Transverse colon (tissue), 4 donors: ENCODE results near the gene FGD5. TPM values are rescaled to one million over a fixed set of nuclear protein-coding genes. Genes with fewer than 3 reads are reported as not detected.

Source experiments
- DNase-seq: peaks from one replicate; pipeline ENCODE4 v3.0.0-alpha.2; 2019
- H3K27ac ChIP-seq, 4 donors: fragments of 200-600 bp; sonication (generic); 2 replicates each; pipeline ENCODE4 v1.5.1; 2016 to 2018; ENCODE audit warnings: inconsistent platforms in 4 of 4
- H3K27me3 ChIP-seq: fragments of 200-600 bp; sonication (generic); 2 replicates; pipeline ENCODE4 v1.5.1; 2017; ENCODE audit warnings: inconsistent platforms
- H3K36me3 ChIP-seq, 4 donors: fragments of 200-600 bp; sonication (generic); 2 replicates each; pipeline ENCODE4 v1.5.1; 2017 to 2019; ENCODE audit warnings: inconsistent platforms in 4 of 4
- H3K4me1 ChIP-seq, 4 donors: fragments of 200-600 bp; sonication (generic); 2 replicates each; pipeline ENCODE4 v1.5.1; 2017 to 2020; ENCODE audit warnings: inconsistent platforms in 4 of 4
- H3K4me3 ChIP-seq, 4 donors: fragments of 200-600 bp; sonication (generic); 1 replicate in 1 of 4; 2 replicates in 3 of 4; pipeline versions ENCODE4 v1.5.1 to v1.6.1; 2017 to 2019; ENCODE audit warnings: inconsistent platforms in 4 of 4
- H3K9me3 ChIP-seq, 2 donors: fragments of 200-600 bp; sonication (generic); 2 replicates each; pipeline ENCODE4 v1.5.1; 2017 to 2019; ENCODE audit warnings: inconsistent platforms in 2 of 2
- CTCF ChIP-seq, 5 experiments: fragments of 200-600 bp in 3 of 5; fragments of 450-650 bp in 2 of 5; sonication (generic) in 3 of 5; IDR thresholded peaks; 1 replicate in 2 of 5; 2 replicates in 3 of 5; pipeline ENCODE4 v1.5.1; 2016 to 2017; ENCODE audit warnings: antibody characterized with exemption in 5 of 5, inconsistent platforms in 3 of 5, mild to moderate bottlenecking in 2 of 5, moderate library complexity in 1 of 5
- EP300 ChIP-seq: sonication (generic); formaldehyde crosslinking; IDR thresholded peaks from one replicate; pipeline ENCODE4 v1.6.1; 2017; ENCODE audit warnings: antibody characterized with exemption, low read depth
- POLR2A ChIP-seq: fragments of 450-650 bp; IDR thresholded peaks from one replicate; pipeline ENCODE4 v1.6.1; 2016; ENCODE audit warnings: antibody characterized with exemption, mild to moderate bottlenecking, moderate library complexity
- POLR2AphosphoS5 ChIP-seq, 3 donors: sonication (generic); formaldehyde crosslinking; IDR thresholded peaks; one replicate each; pipeline ENCODE4 v1.6.1; 2016; ENCODE audit warnings: antibody characterized with exemption in 3 of 3
- WGBS, 2 donors: methylation state at CpG; one replicate each; pipeline ENCODE4 v1.1.5; 2018; ENCODE audit warnings: low coverage in 1 of 2; 5-methylcytosine and 5-hydroxymethylcytosine counted together
- in situ Hi-C, 4 donors: fragments of 200-750 bp; cut with MboI; loops; one replicate each; pipeline versions ENCODE4 v1.15.0 to v1.15.1; 2017; ENCODE audit warnings: low sequenced_read_pairs in 3 of 4, low pct_ligation_motif_present in 1 of 4, low pct_unique_long_range_greater_than_20kb in 1 of 4
- intact Hi-C: fragments of 100-400 bp; cut with DNase I; formaldehyde crosslinking; loops from one replicate; pipeline ENCODE4 v1.15.1; 2023; ENCODE audit warnings: low total_unique reads
- total RNA-seq, 4 donors: library from RNA; depleted of rRNA; stranded (reverse); fragments of >200 nt; gene quantifications; one replicate each; pipeline ENCODE4 v1.1.0, GENCODE V29; 2016

FGD5 gene
- total RNA-seq, 4 donors from 2014 or later, result 5.6 to 15.9 (median 10.2) TPM

GRCh38 chr3:14822670-14823390 is 4.1 kb downstream of the FGD5 start:
- intact Hi-C loops, result no loop called here
- no peak for TF ChIP-seq CTCF (IDR thresholded peaks at IDR 0.05)
- TF ChIP-seq EP300, result no peak
- no peak for TF ChIP-seq POLR2AphosphoS5 (IDR thresholded peaks at IDR 0.05)
- no peak for TF ChIP-seq POLR2A
- no peaks in the 10 kb centered on the region for H3K36me3 ChIP-seq
- in situ Hi-C loops, result no loop called here
- H3K27me3 ChIP-seq, result peaks cover 8% of the 10 kb centered on the region
- H3K4me1 ChIP-seq, result peaks cover 0 to 7% (median 0%) of the 10 kb centered on the region in 4 donors
- WGBS, 2 donors, result 25 to 43% methylated on average over 1 to 12 of the region's 12 CpGs
- no peak overlapping the region for H3K4me3 ChIP-seq
- H3K27ac ChIP-seq, result no peak overlapping the region
- no peaks in the 10 kb centered on the region for H3K9me3 ChIP-seq
- DNase-seq, result no peak

GRCh38 chr3:14823393-14823792 is 4.6 kb downstream of the FGD5 start:
- H3K4me1 ChIP-seq, result peaks cover 0 to 7% (median 0%) of the 10 kb centered on the region in 4 donors
- peak overlapping the region in 2 of 4 donors; percentile 28 to 30 for H3K27ac ChIP-seq
- no peaks in the 10 kb centered on the region for H3K36me3 ChIP-seq
- no peak for TF ChIP-seq POLR2AphosphoS5 (IDR thresholded peaks at IDR 0.05)
- TF ChIP-seq EP300, result no peak
- no peak for TF ChIP-seq CTCF (IDR thresholded peaks at IDR 0.05)
- no peak for TF ChIP-seq POLR2A
- H3K9me3 ChIP-seq, result no peaks in the 10 kb centered on the region
- intact Hi-C loops, result no loop called here
- no peak for DNase-seq
- peaks cover 8% of the 10 kb centered on the region for H3K27me3 ChIP-seq
- in situ Hi-C loops, result no loop called here
- WGBS, 2 donors, result 83% methylated on average over 2 of the region's 2 CpGs; no CpG with 5 or more reads in 1 of the 2 donors
- no peak overlapping the region for H3K4me3 ChIP-seq

GRCh38 chr3:14823910-14824629 is 5.3 kb downstream of the FGD5 start:
- TF ChIP-seq POLR2A (no peak), CTCF (IDR thresholded peaks at IDR 0.05) (no peak), POLR2AphosphoS5 (IDR thresholded peaks at IDR 0.05) (no peak), EP300 (no peak)
- intact Hi-C loops (no loop called here), in situ Hi-C loops (no loop called here)
- Histone ChIP-seq H3K4me1 (peaks cover 0 to 7% (median 0%) of the 10 kb centered on the region in 4 donors), H3K36me3 (no peaks in the 10 kb centered on the region), H3K27ac (peak overlapping the region in 2 of 4 donors; percentile 30), H3K9me3 (no peaks in the 10 kb centered on the region), H3K4me3 (no peak overlapping the region), H3K27me3 (peaks cover 8% of the 10 kb centered on the region)
- 80 to 88% methylated on average over 7 to 13 of the region's 13 CpGs for WGBS, 2 donors
- no peak for DNase-seq

GRCh38 chr3:14824646-14825045 is 5.9 kb downstream of the FGD5 start:
- H3K27me3 ChIP-seq, result peaks cover 8% of the 10 kb centered on the region
- no peaks in the 10 kb centered on the region for H3K9me3 ChIP-seq
- in situ Hi-C loops, result no loop called here
- peak overlapping the region in 1 of 4 donors; percentile 30 for H3K27ac ChIP-seq
- no peak overlapping the region for H3K4me3 ChIP-seq
- H3K36me3 ChIP-seq, result no peaks in the 10 kb centered on the region
- TF ChIP-seq CTCF (IDR thresholded peaks at IDR 0.05) (no peak), POLR2AphosphoS5 (IDR thresholded peaks at IDR 0.05) (no peak), EP300 (no peak), POLR2A (no peak)
- intact Hi-C loops, result no loop called here
- 71 to 72% methylated on average over 2 of the region's 2 CpGs for WGBS, 2 donors
- H3K4me1 ChIP-seq, result peaks cover 0 to 7% (median 0%) of the 10 kb centered on the region in 4 donors
- DNase-seq, result no peak
